HG03135 (cell line): ENCODE measurements around the gene PTPN3.
"Not testable (repeated sequence)": the region's sequence is repeated elsewhere in the genome, so short reads cannot be mapped to it uniquely, and the experiment has no call there.

Experiments
- ATAC-seq: cut with Tn5 transposase; IDR thresholded peaks from one replicate; pipeline ENCODE4 v1.9.1; 2021; ENCODE audit warnings: mild to moderate bottlenecking, moderate library complexity; ENCODE audit not compliant: unreplicated experiment

The PTPN3 gene

GRCh38 chr9:109401990-109402318 lies 96.2 kb downstream of the PTPN3 start:
- no peak for ATAC-seq

GRCh38 chr9:109401169-109401989 lies 96.7 kb downstream of the PTPN3 start:
- peak; percentile 37 for ATAC-seq

DNA sequence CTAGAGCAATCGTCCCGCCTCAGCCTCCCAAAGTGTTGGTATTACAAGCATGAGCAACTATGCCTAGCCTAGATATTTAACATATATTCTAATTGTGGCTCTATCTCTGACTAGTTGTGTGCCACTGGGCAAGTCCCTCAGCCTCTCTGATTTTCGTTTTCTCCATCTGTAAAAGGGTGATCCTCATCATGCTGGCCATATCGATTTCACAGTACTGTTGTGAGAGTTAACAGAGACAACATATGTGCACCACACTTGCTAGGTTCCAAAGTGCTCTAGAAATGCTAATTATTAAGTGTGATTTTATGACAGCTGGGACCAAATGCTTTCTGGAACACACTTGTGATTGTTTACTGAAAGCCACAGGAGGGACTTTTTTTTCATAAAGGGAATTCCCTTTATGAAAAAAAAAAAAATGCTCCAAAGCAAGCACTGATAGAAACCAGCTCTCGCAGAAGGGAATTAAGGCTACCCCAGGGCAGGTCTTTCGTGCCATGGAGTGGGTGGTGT lies 98.8 kb downstream of the PTPN3 start:
- ATAC-seq, result peak; percentile 75

- ATAC-seq, result no peak
Measured at GRCh38 chr9:109391176-109391575, 106.9 kb downstream of the PTPN3 start.

DNA sequence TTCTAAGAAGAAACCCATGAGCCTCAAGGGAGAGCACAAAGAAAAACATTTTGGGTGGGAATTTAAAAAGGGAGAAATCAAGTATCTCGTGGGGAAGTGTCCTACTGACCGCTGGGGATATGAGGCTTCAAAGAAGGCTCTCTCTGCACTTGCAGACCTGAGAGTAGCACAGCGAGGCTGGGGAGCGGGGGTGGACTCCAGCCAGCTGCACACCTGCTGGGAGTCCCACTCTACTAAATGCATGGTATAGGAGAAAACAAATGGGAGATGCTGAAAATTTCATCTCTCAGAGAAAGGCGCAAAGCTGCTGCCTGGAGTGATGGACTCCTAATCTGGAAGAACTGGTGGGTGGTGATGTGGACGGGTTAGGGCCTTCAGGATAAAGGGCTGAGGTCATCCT lies 110.3 kb downstream of the PTPN3 start:
- no peak for ATAC-seq

GRCh38 chr9:109387206-109387605 lies 110.9 kb downstream of the PTPN3 start:
- ATAC-seq, result no peak

GRCh38 chr9:109385499-109385898 lies 112.6 kb downstream of the PTPN3 start:
- ATAC-seq, result no peak

DNA sequence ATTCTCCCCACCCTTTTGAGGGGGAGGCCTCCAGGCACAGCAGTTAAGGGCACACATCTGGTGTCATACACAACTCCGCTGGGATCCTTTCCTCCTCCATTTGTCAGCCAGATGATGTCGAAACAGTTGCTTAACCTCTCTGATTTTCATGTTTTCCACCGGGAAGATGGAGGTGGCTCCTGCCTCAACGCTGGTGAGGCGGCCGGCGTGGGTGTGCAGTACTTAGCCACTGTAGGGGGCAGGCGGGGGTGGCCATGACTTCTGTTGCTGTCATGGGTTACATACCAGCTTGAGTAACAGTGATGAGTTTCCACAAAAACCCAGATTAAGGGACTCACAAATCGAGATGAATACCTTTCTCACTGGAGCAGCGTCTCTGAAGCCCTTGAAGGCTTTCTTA lies 114.2 kb downstream of the PTPN3 start:
- ATAC-seq, result no peak

GRCh38 chr9:109383356-109383755 lies 114.8 kb downstream of the PTPN3 start:
- no peak for ATAC-seq

DNA sequence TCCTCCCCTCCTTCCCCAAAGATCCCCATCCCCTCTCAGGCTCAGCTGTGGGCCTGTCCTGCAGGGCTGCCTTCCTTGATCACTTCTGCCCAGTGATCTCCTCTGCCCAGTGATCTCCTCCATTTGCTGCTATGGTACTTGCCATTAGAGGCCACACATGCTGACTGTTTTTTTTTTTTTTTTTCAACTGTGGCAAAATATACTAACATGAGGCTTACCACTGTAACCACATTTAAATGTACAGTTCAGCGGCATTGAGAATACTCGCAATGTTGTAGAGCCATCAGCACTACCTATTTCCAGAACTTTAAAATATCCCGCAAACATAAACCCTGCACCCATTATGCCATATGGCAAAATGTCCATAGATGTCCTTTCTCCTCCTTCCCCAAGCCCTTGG lies 115.5 kb downstream of the PTPN3 start:
- no peak for ATAC-seq

- ATAC-seq, result no peak
Measured at GRCh38 chr9:109382182-109382581, 115.9 kb downstream of the PTPN3 start.

GRCh38 chr9:109381011-109381729 lies 116.9 kb downstream of the PTPN3 start:
- peak; percentile 48 for ATAC-seq

DNA sequence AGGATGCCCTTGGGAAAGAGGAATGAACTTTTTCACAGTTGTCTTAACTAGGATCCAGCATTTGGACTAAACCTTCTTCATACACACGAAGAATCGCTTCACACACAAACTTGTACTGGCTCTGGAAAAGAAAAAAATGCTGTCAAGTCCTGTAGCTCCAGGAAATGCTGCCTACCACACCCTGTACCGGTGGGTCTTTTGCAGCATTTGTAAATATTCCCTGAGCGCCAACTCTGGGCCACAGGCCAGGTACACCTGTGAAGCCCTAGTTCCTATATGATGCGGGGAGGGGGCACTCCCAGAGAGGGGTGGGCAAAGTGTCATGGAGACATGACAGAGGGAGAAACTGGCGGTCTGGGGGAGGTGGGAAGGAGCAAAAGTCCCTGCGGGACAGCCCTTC lies 118.6 kb downstream of the PTPN3 start:
- no peak for ATAC-seq

- ATAC-seq, result no peak
Measured at GRCh38 chr9:109378316-109378715, 119.8 kb downstream of the PTPN3 start.

GRCh38 chr9:109372246-109372645 lies 125.9 kb downstream of the PTPN3 start:
- no peak for ATAC-seq

GRCh38 chr9:109371374-109371773 lies 126.7 kb downstream of the PTPN3 start:
- ATAC-seq, result no peak

DNA sequence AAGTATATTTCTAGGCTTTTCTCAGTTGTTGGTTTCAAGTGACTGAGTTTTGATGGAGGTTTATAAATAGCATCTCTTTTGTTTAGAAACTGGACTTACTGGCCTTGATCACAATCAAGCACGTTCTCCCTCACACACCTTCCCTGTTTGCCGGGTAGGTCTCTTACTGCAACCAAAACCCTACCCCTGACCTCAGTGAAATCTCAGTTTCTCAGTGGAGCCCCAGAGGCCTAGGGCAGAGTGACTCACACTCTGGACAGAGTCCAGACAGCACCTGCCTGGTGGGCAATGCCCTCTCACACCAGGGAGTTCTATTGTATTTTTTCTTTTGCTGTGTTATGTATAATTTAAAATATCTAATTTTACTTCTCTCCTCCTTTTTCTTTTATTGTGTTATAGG lies 128.8 kb downstream of the PTPN3 start:
- ATAC-seq, result no peak

DNA sequence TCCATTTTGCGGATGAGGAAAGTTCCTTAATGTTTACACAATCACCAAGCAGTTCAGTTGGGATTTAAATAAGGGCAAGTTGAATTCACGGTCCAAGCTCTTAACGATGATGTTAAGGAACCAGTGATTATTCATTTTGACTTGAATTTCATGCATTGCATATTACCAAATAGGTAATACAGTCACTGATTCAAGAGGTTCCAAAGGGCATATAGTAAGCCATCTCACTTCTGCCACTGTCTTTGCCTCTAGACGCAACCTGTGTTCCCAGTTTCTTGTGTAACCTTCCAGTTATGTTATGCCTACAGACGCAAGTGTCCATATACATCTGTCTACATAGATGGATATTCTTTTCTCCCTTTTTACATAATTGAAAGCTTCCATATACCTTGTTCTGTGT lies 137.3 kb downstream of the PTPN3 start:
- ATAC-seq, result no peak

- not testable (repeated sequence) for ATAC-seq
Measured at GRCh38 chr9:109358968-109359603, 139.0 kb downstream of the PTPN3 start.

DNA sequence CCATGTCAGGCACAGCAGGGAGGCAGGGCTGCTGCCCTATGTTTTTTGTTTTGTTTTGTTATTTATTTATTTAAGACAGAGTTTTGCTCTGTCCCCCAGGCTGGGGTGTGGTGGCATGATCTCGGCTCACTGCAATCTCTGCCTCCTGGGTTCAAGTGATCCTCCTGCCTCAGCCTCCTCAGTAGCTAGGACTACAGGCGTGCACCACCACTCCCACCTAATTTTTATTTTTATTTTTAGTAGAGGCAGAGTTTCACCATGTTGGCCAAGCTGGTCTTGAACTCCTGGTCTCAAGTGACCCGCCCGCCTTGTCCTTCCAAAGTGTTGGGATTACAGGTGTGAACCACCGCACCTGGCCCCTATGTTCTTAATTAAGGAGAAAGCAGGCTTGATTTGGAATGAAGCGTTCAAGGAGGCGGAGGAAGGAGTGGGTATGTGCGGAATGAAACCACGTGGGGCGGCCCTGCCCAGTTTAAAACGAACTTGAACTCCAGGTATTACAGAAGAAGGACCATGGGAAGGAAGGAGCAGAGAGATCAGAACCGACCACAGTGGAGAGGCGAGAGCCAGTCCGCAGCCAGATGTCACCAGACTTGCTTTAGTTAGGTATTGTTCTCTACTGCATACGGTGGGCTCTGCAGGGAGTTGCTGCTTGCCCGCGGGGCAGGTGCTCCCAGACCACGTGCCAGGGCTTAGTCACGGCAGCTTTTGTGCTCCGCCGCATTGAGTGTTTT lies 142.4 kb downstream of the PTPN3 start:
- ATAC-seq, result no peak

- ATAC-seq, result no peak
Measured at GRCh38 chr9:109354190-109354589, 143.9 kb downstream of the PTPN3 start.
